Amniotic epithelial cell (primary cell): ENCODE data around the gene UMAD1.
"Not testable (repeated sequence)": the region's sequence is repeated elsewhere in the genome, so short reads cannot be mapped to it uniquely, and the experiment has no call there.

Experiments used
- DNase-seq: peaks from one replicate; pipeline ENCODE4 v3.0.0-alpha.2; 2010; ENCODE audit warnings: low read depth

The UMAD1 gene

GRCh38 chr7:7798510-7798909 lies 158.0 kb downstream of the UMAD1 start:
- DNase-seq = no peak

GRCh38 chr7:7799138-7799537 lies 158.6 kb downstream of the UMAD1 start:
- peak; percentile 90 for DNase-seq

- DNase-seq = no peak
Measured at GRCh38 chr7:7802531-7802930, 162.0 kb downstream of the UMAD1 start.

DNA sequence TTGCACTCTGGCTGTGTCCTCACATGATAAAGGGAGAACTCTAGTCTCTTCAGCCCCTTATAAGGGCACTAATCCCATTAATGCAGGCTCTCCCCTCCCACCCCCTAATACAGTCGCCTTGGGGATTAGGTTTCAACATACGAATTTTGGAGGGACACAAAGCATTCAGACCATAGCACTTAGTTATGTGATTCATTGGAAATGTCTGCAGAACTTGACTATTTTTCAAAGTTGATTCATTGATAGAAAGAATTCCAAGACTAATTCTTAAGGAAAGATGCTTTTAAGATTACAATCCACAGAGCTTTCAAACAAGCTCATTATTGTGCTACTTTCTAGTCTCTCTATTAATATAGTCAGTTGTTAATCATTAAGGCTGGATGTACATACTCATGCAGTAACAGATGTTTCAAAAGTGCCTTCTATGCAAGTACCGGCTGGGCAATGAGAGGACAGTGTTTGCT lies 163.2 kb downstream of the UMAD1 start:
- no peak for DNase-seq

DNA sequence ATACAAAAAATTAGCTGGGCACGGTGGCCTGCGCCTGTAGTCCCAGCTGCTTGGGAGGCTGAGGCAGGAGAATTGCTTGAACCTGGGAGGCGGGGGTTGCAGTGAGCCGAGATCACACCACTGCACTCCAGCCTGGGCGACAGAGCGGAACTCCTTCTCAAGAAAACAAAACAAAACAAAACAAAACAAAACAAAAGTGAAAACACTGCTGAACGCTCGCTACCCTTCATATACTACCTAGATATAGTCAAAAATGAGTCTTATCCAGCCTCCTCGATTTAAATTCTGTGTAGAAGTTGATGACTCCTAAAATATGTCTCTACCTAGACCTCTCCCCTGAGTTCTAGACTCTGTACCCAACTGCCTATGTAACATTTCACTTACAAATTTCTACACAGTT lies 164.3 kb downstream of the UMAD1 start:
- not testable (repeated sequence) for DNase-seq

DNA sequence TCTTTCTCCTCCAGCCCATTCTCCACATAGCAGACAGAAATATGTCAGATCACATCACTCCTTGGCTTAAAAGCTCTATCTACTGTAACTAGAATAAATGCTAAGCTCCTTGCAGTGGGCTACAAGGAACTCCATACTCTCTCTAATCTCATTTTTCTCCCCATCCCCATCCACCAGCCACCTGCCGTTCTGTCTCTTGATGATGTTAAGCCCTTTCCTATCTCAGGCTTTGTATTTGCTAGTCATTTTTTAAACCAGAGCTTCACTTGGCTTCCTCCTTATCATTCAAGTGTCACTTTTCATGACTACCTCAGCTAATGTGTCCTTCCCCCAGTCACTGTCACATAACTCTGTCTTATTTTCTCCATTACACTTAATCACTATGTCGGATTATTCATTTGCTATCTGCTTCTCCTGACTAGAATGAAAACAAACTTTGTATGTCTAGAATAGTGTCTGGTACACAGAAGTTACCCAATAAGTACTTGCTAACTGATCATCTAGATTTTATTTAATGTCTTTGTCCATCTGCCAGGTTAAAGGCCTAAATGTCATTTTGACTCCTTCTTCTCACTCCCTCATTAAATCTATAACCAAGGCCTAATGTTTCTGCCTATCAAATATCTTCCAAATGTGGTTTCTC lies 165.1 kb downstream of the UMAD1 start:
- no peak for DNase-seq

GRCh38 chr7:7808156-7808555 lies 167.6 kb downstream of the UMAD1 start:
- DNase-seq = peak; percentile 82

DNA sequence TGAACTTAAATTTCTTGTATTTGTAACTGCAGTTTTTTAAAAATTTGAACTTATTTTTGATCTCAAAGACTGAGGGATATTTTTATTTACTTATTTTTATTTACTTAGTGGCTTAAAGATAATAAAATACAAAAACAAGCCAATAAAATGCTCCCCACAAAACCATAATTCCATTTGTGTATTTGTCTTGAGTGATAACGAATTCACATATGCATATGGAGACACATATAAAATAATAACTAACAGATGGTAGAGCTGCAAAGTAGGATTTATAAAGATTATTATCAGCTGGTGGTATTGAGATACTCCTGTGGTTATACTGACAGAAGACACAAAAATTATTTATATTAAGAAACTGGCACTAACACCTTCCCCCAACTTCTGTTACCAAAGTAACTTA lies 168.1 kb downstream of the UMAD1 start:
- no peak for DNase-seq

DNA sequence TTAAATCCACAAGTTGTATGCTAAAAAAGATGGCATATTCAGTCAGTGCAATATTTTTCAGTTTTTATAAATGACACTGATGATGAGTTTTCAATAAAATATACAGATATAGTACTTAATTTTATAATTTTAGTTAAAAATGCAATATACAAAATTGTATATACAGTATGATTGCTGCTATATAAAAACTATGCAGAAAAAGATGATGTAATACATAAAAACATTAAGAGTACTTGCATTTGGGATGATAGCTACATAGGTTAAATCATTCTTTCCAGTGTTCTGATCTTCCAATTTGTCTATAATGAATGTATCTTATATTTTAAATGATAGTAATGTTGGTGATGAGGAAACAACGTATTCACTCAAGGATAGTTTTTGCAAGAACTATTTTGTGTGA lies 169.8 kb downstream of the UMAD1 start:
- no peak for DNase-seq

DNA sequence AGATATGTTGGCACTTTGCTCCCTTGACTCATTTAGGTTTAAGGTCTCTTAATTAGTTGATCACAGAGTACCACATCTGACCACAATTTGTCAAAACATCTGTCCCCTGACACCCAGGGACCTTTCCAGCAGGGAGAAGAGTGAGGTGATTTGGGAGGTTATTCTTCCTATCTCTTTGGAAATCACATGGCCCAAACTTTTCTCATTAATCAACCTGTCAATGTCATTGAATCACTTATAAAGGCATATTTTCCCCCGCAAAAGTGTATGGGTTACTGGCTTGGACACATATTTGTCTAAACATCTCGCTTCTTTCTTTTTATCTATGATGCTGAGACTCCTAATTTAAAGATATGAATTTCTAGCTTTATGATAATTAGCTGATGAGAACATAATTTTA lies 170.3 kb downstream of the UMAD1 start:
- DNase-seq = no peak

DNA sequence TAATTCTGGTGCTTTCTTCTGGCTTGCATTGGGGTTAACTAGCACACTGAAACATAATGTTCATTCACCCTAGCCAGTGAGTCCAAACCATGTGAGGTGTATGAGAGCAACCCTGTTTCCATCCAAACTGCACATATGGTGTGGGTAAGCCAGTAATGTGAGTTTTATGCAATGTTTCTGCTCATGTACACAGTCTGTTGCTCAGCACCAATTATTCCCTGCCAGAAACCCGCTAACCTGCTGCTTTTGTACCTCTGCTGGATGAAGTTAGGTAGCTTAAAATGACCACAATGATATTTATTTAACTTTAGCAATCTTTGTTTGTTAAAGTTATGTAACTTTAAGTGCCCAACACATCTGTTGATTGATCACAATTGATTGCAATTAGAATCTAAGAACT lies 171.6 kb downstream of the UMAD1 start:
- DNase-seq = no peak

GRCh38 chr7:7815395-7815794 lies 174.8 kb downstream of the UMAD1 start:
- no peak for DNase-seq

DNA sequence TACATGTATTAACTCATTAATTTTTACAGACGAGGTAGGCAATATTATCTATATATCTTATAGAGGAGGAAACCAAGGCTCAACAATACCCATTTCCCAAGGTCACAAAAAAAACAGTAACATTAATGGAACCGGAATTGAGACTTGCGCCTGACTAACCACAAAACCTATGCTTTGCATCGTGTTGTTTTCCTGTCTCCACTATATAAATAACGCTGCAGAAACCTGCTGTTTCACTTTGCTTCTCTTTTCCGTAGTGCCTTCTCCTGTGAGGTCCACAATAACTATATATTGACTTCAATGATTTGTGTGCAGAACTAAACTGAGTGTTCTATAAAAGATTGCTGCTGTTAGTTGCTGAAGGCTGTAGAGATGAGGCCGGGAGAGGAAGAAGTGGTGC lies 175.5 kb downstream of the UMAD1 start:
- no peak for DNase-seq

DNA sequence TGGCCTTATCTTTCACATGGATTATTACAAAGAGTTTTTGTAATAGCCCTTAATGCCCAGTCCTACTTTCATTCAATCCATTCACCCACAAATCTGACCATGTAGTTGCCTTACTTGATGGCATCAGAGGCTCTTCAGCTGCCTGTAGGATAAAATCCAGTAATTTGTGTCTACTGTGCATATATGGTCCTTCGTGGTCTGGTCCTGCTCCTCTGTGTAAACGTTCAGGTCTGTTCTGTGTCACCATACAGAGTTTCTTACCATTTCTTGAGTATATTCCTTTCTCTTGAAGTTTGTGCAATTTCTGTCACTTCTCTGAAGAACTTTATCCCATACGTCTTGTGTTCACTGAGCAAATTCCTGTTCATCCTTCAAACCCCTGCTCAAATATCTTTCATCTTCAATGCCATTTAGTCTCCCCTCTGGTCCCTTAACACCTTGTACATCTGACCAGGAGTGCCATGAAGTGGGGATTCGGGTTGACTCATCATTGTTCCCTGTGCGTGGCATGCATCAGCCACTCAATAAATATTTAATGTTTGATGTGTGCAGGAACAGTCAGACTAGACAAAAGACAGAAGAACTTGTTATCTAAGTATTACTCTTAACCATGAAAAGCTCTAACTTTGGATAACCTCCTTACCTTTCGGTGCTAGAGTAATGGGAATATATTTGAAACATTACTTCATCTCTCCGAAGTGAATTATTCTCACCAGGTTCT lies 176.4 kb downstream of the UMAD1 start:
- no peak for DNase-seq

- DNase-seq = no peak
Measured at GRCh38 chr7:7817748-7818147, 177.2 kb downstream of the UMAD1 start.

- DNase-seq = not testable (repeated sequence)
Measured at GRCh38 chr7:7818179-7818578, 177.6 kb downstream of the UMAD1 start.

DNA sequence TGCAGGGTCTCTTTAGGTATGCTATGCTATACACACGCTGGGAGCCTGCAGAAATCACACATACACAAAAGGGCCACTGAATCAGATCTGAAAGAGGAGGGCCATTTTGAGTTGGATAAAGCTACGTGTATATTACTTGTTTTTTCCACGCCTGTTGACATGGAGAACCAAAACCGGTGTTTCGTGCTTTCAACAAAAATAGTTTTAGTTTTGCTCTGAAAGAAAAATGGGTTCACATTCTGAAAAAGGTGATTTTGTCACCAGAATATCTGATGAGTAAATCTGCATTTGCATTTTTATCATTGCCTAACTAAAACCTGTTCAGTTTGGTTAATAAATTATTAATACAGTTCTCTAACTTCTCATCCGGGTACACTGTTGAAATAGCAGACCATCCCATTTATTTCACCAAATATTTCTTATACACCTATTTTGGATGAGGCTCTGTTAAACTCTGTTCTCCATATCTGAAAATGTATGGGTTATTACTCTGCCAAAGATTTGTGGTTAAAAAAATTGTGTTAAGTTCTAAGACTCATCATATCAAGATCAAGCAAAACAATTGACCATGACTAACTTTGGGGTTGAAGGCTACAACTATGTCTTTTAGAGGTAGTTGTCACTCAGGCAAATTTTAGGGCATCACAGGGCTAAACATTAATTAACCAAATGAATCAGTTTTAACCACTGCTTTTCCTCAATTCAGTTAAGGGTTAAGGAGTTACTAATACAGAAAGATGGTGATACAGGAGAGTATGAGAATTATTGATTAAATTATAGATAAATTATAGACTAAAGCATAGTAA lies 179.1 kb downstream of the UMAD1 start:
- DNase-seq = no peak

DNA sequence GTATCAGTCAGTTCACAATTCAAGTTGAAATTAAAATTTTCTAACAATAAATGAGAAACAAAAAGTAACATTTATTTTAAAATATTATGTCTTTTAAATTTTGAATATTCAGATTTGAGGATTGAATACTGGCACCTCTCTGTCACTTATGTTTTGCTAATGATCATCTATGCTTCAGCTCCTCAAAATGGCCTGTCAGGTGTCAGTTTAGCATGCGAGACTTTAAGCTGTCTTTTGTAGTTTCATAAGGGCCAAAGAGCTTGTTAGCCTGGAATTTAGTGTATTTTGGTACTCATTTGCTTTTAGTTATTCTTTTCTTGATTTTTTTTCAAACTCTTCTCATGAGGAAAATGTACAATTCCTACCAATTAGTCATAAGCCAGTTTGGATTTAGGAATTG lies 179.9 kb downstream of the UMAD1 start:
- no peak for DNase-seq

DNA sequence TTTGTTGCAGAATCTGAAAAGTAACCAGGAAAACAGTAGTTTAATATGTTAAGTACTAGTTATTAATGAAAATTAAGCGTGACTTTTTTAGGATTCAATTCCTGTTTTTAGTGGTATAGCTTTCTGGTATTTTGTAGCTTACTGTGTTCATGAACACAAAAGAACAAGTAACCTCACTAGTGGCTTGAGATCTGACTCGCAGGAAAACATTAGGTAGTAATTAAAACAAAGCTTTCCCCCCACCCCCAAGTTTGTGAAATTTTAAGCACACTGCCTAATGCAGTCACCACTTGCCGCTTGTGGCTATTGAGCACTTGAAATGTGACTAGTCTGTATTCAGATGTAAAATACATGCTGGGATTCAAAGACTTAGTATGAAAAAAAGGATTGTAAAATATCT lies 180.4 kb downstream of the UMAD1 start:
- DNase-seq = no peak

- DNase-seq = no peak
Measured at GRCh38 chr7:7821517-7821916, 181.0 kb downstream of the UMAD1 start.

DNA sequence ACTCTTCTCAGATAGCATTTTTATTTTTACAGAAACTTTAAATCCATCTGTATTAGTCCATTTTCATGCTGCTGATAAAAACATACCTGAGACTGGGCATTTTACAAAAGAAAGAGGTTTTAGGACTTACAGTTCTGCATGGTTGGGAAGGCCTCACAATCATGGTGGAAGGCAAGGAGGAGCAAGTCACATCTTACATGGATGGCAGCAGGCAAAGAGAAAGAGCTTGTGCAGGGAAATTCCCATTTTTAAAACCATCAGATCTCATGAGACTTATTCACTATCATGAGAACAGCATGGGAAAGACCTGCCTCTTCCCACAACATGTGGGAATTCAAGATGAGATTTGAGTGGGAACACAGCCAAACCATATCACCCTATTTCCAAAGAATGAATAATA lies 184.7 kb downstream of the UMAD1 start:
- DNase-seq = not testable (repeated sequence)

DNA sequence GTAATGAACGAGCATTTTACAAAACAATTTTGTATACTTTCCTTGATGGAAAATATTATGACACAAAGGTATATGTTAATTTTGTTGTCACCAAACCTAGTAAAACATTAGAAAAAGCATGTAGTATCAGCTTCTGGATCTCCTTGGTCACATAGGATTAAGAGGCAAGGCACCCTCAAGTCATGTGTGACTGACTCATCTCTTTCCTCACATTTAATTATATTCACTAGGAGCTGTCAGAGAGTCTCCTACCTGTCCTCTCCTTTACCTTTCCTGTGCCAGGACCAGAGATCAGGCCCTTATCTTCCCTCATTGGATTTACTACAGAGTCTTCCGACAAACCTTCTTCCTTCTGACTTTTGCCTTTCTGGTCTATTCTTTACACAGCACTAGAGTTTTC lies 189.1 kb downstream of the UMAD1 start:
- no peak for DNase-seq
